HG02852 (cell line): ENCODE data around the gene ASB9.

Source experiments
- ATAC-seq: cut with Tn5 transposase; IDR thresholded peaks from one replicate; pipeline ENCODE4 v1.9.1; 2021; ENCODE audit warnings: mild to moderate bottlenecking, moderate library complexity; ENCODE audit not compliant: unreplicated experiment

ASB9 gene

GRCh38 chrX:15194146-15194545, 75.7 kb downstream of the ASB9 start:
- ATAC-seq, result no peak
